HG03442 (cell line): ENCODE measurements around the gene ZDHHC13.
"Not testable (repeated sequence)": the region's sequence is repeated elsewhere in the genome, so short reads cannot be mapped to it uniquely, and the experiment has no call there.

Source experiments
- ATAC-seq: cut with Tn5 transposase; IDR thresholded peaks from one replicate; pipeline ENCODE4 v1.9.1; 2021; ENCODE audit warnings: mild to moderate bottlenecking, moderate library complexity; ENCODE audit not compliant: unreplicated experiment

The ZDHHC13 gene

DNA sequence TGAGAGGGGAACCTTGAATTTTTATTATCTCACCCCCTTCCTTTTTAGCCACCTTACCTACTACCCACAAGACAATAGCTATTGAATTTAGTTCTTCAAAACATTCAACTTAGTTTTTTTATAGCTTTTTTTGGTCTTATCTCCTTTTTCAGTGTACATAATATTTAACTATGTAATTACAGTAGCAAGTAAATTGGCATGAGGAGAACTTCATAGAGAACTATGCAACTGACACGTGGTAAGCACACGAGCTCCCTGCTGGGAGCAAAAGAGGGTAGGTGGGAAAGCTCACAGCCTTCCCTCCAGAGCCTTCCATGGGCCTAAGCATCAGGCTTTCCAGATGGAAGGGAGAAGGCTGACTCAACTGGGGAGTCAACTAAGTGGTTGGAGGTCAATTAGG lies 22.1 kb upstream of the ZDHHC13 start:
- no peak for ATAC-seq

- no peak for ATAC-seq
These were observed 17.9 kb upstream of the ZDHHC13 start for GRCh38 chr11:19099093-19099492.

GRCh38 chr11:19100885-19101284 lies 16.1 kb upstream of the ZDHHC13 start:
- ATAC-seq, result no peak

GRCh38 chr11:19101796-19102520 lies 15.0 kb upstream of the ZDHHC13 start:
- no peak for ATAC-seq

DNA sequence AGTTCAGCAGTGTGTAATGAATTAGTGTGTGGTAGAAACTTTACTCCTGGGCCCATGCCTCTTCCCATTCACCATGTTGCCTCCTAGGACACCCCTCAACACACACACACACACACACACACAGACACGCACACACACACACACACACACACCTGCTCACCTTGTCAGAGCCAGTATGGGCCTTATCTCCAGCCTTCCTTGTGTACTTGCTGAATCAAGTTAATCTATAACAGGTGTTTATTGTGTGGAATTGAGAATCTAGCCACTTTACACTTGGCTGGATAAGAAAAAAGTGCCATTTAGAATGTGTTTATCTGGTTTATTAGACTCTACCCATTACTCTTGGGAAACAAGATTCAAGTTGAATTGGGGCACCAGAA lies 14.5 kb upstream of the ZDHHC13 start:
- ATAC-seq, result no peak

DNA sequence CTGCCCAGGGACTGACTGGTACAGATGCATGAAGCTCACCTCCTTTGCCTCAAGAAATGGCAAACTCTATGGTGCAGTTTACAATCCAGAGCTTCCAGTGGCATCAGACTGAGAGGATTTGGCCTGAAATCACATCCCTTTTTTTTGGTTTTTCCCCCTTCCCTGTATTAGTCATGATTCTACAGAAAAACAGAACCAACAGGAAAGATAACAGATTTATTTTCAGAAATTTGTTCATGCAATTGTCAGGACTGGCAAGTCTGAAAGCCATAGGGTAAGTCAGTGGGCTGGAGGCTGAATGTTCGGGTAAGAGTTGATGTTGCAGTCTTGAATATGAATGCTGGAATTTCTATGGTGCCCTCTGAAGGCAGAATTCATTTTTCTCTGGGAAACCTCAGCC lies 12.0 kb upstream of the ZDHHC13 start:
- no peak for ATAC-seq

- no peak for ATAC-seq
These were observed 9.8 kb upstream of the ZDHHC13 start for GRCh38 chr11:19107125-19107524.

GRCh38 chr11:19110295-19110694 lies 6.7 kb upstream of the ZDHHC13 start:
- ATAC-seq, result no peak

DNA sequence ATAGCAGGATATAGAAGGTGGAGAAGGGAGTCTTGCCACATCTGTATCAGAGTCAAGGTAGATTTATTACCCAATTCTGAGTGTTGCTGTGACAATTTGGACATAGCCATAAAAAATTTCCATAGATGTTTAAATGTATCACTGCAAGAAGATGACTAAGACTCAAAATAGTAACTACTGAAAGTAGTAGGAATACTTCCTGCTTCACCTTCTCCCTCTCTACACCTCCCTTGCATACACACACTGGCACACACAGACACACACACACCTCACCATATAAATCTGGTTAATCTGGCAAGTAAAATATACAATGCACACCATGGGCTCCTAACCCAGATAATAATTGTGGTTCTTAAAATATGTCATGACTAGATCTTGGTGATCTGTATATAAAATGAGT lies 5.2 kb upstream of the ZDHHC13 start:
- no peak for ATAC-seq

DNA sequence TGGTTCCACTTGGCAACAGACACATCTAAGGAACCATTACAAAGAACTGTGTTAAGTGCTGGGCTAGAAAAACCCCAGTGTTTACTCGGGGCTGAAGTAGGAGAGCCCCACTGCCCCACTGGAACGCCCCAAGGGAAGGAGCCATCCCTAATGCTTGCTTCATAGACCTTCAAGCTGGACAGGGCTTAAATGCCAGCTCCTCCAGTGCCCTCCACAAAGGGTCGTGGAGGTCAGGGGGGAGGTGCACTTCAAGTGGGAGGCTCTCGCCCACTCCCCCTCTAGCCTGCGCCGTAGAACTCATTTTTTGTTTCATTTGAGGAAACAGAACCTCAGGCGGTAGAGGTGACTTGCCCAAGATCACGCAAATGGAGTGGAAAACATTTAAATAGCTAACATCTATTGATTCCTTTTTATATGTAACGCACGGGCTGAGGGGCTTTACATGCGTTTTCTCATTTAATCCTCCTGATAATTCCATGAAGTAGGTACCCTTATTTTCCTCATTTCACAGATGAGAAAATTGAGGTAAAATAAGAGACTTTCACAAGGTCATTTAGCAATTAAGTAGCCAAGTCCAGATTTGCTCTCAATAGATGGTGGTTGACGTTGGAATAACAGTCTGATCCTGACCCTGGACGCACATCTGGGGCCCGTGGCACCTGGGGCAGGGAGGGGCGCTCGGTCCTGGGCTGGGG lies 545 bp upstream of the ZDHHC13 start:
- no peak for ATAC-seq

- no peak for ATAC-seq
These were observed 761 bp downstream of the ZDHHC13 start for GRCh38 chr11:19117760-19118097.

GRCh38 chr11:19121646-19122045 lies 4.7 kb downstream of the ZDHHC13 start:
- no peak for ATAC-seq

DNA sequence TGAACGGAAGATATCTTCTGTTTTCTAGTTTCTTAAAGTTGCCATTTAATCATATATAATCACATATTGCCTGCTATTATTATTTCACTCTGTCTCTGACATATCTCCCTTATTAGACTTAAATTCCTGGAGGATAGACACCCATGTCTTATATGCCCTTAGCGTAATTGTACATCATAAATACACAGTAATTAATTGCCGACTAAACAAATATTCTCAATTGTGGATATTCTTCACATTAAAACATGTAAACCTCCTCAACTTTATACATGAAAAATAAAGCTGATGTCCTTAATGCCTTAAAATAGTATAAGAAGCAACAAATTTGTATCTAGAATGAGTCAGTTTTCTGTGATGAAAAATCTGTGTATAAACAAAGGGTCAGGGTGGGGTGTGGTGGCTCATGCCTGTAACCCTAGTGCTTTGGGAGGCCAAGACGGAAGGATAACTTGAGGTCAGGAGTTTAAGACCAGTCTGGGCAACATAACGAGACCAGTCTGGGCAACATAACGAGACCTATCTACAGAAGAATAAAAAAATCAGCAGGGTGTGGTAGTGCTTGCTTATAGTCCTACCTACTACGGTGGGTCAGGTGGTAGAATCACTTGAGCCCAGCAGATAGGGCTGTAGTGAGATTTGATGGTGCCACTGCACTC lies 6.1 kb downstream of the ZDHHC13 start:
- no peak for ATAC-seq

- ATAC-seq, result not testable (repeated sequence)
These were observed 9.8 kb downstream of the ZDHHC13 start for GRCh38 chr11:19126562-19127325.

- ATAC-seq, result no peak
These were observed 17.0 kb downstream of the ZDHHC13 start for GRCh38 chr11:19134004-19134403.

DNA sequence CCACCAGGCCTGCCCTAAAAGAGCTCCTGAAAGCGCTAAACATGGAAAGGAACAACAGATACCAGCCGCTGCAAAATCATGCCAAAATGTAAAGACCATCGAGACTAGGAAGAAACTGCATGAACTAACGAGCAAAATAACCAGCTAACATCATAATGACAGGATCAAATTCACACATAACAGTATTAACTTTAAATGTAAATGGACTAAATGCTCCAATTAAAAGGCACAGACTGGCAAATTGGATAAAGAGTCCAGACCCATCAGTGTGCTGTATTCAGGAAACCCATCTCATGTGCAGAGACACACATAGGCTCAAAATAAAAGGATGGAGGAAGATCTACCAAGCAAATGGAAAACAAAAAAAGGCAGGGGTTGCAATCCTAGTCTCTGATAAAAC lies 19.9 kb downstream of the ZDHHC13 start:
- not testable (repeated sequence) for ATAC-seq

- no peak for ATAC-seq
These were observed 28.4 kb downstream of the ZDHHC13 start for GRCh38 chr11:19145319-19145718.

- ATAC-seq, result no peak
These were observed 39.9 kb downstream of the ZDHHC13 start for GRCh38 chr11:19156892-19157291.

GRCh38 chr11:19160847-19161246 lies 43.9 kb downstream of the ZDHHC13 start:
- ATAC-seq, result no peak

- ATAC-seq, result no peak
These were observed 44.7 kb downstream of the ZDHHC13 start for GRCh38 chr11:19161651-19162050.

- no peak for ATAC-seq
These were observed 46.1 kb downstream of the ZDHHC13 start for GRCh38 chr11:19162951-19163505.
